SK-N-SH treated with all-trans-retinoic acid at 6 μM for 48 hours (cell line): ENCODE results near the gene KRT15.

Experiments
- ATAC-seq: fragments of 200-7000 bp; cut with Tn5 transposase; 3 replicates; pipeline ENCODE4 v1.9.1; 2020; ENCODE audit warnings: mild to moderate bottlenecking, moderate library complexity
- ARNTL ChIP-seq: fragments of 450-650 bp; formaldehyde crosslinking; IDR thresholded peaks from 2 replicates; pipeline ENCODE4 v1.5.0; 2020; ENCODE audit warnings: low read depth, mild to moderate bottlenecking, moderate library complexity, borderline replicate concordance
- BACH2 ChIP-seq: fragments of 250-450 bp; sonication (Bioruptor Pico); IDR thresholded peaks from 2 replicates; pipeline ENCODE4 v1.9.0; 2021; ENCODE audit warnings: mild to moderate bottlenecking, borderline replicate concordance
- CSDC2 ChIP-seq: fragments of 250-450 bp; sonication (Bioruptor Pico); IDR thresholded peaks from 2 replicates; pipeline ENCODE4 v1.5.0; 2020; ENCODE audit warnings: mild to moderate bottlenecking, moderate library complexity
- ESRRG ChIP-seq: fragments of 250-450 bp; sonication (Bioruptor Pico); IDR thresholded peaks from 2 replicates; pipeline ENCODE4 v1.6.1; 2021; ENCODE audit warnings: mild to moderate bottlenecking
- GLIS3 ChIP-seq: fragments of 250-450 bp; sonication (Bioruptor Pico); IDR thresholded peaks from 2 replicates; pipeline ENCODE4 v1.5.0; 2020; ENCODE audit warnings: mild to moderate bottlenecking, moderate library complexity
- OSR1 ChIP-seq: fragments of 250-450 bp; sonication (Bioruptor Pico); IDR thresholded peaks from 2 replicates; pipeline ENCODE4 v1.8.0; 2022; ENCODE audit warnings: moderate library complexity, mild to moderate bottlenecking, inconsistent platforms
- PPARA ChIP-seq: fragments of 250-450 bp; sonication (Bioruptor Pico); IDR thresholded peaks from 2 replicates; pipeline ENCODE4 v1.5.0; 2020; ENCODE audit warnings: mild to moderate bottlenecking, borderline replicate concordance
- RARB ChIP-seq: fragments of 250-450 bp; sonication (Bioruptor Pico); IDR thresholded peaks from 2 replicates; pipeline ENCODE4 v1.8.0; 2021; ENCODE audit warnings: mild to moderate bottlenecking, moderate library complexity
- SNAI2 ChIP-seq: fragments of 250-450 bp; sonication (Bioruptor Pico); IDR thresholded peaks from 2 replicates; pipeline ENCODE4 v1.5.0; 2020; ENCODE audit warnings: mild to moderate bottlenecking, moderate library complexity
- TCF4 ChIP-seq: fragments of 250-450 bp; sonication (Bioruptor Pico); IDR thresholded peaks from 2 replicates; pipeline ENCODE4 v1.8.0; 2021; ENCODE audit warnings: mild to moderate bottlenecking, moderate library complexity, borderline replicate concordance
- TOX ChIP-seq: fragments of 250-450 bp; sonication (Bioruptor Pico); IDR thresholded peaks from 2 replicates; pipeline ENCODE4 v1.8.0; 2021; ENCODE audit warnings: mild to moderate bottlenecking, moderate library complexity, borderline replicate concordance
- ZC3H10 ChIP-seq: fragments of 250-450 bp; sonication (Bioruptor Pico); IDR thresholded peaks from 2 replicates; pipeline ENCODE4 v1.5.1; 2021; ENCODE audit warnings: mild to moderate bottlenecking, moderate library complexity
- ZFP3 ChIP-seq: fragments of 250-450 bp; sonication (Bioruptor Pico); IDR thresholded peaks from 2 replicates; pipeline ENCODE4 v1.5.0; 2020; ENCODE audit warnings: mild to moderate bottlenecking, moderate library complexity
- ZNF565 ChIP-seq: fragments of 450-650 bp; formaldehyde crosslinking; conservative IDR thresholded peaks from 2 replicates; pipeline ENCODE4 v1.5.0; 2020; ENCODE audit warnings: low read depth, mild to moderate bottlenecking, moderate library complexity
- ZNF70 ChIP-seq: fragments of 450-650 bp; formaldehyde crosslinking; IDR thresholded peaks from 2 replicates; pipeline ENCODE4 v1.5.0; 2020; ENCODE audit warnings: mild to moderate bottlenecking, moderate library complexity
- ZNF8 ChIP-seq: fragments of 450-650 bp; formaldehyde crosslinking; IDR thresholded peaks from 2 replicates; pipeline ENCODE4 v1.5.0; 2020; ENCODE audit warnings: mild to moderate bottlenecking, moderate library complexity
- TF ChIP-seq, protein P1 (sequence below): fragments of 250-450 bp; sonication (Bioruptor Pico); IDR thresholded peaks from 2 replicates; pipeline ENCODE4 v1.5.1; 2021; ENCODE audit warnings: mild to moderate bottlenecking, moderate library complexity
- TF ChIP-seq, protein P2 (sequence below): fragments of 250-450 bp; sonication (Bioruptor Pico); IDR thresholded peaks from 2 replicates; pipeline ENCODE4 v1.5.0; 2020; ENCODE audit warnings: mild to moderate bottlenecking, moderate library complexity
- TF ChIP-seq, protein P3 (sequence below): fragments of 250-450 bp; sonication (Bioruptor Pico); IDR thresholded peaks from 2 replicates; pipeline ENCODE4 v1.8.0; 2021; ENCODE audit warnings: low read depth, mild to moderate bottlenecking, moderate library complexity, borderline replicate concordance
- TF ChIP-seq, protein P4 (sequence below): fragments of 250-450 bp; sonication (Bioruptor Pico); IDR thresholded peaks from 2 replicates; pipeline ENCODE4 v1.5.1; 2020; ENCODE audit warnings: low read depth, mild to moderate bottlenecking, moderate library complexity
- TF ChIP-seq, protein P5 (sequence below): fragments of 250-450 bp; sonication (Bioruptor Pico); IDR thresholded peaks from 2 replicates; pipeline ENCODE4 v1.8.0; 2020; ENCODE audit warnings: mild to moderate bottlenecking, moderate library complexity, borderline replicate concordance

Gene KRT15

DNA sequence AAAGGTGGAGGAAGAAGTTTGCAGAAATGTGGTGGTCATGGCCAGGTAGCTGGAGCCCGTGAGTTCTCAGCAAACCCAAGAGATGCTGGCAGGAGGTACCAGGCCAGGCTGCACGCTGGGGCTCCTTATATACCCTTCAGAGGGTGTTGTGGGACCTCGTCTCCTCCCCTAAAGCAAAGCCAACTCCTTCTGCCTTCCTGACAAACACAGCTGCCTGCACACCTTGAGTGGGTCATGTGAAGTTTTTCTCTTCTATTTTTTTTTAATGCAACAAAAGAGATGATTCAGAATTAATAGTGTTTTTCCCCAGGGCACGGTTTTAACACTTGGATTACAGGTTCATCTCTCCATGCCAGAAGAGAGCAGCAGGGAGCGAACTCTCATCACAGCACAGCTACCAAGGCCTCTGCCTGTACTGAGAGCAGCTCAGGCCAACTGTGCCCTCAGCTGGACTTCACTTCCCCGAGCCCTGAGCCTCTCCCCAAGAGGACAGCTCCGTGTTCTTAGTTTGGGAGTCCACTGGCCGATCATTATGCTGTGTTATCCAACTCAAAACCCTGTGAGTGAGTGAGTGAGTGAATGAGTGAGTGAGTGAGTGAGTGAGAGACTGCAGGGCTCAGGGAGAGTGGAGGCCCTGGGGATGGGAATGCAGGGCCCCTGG, at the start of gene KRT15:
Gene KRT15, minus strand, starts transcription at position 102 of the 661 bp plus-strand sequence. Its CDS starts 63 bp downstream, at position 39.
- peak; percentile 32; the same call in 1 of the 3 replicates for ATAC-seq

DNA sequence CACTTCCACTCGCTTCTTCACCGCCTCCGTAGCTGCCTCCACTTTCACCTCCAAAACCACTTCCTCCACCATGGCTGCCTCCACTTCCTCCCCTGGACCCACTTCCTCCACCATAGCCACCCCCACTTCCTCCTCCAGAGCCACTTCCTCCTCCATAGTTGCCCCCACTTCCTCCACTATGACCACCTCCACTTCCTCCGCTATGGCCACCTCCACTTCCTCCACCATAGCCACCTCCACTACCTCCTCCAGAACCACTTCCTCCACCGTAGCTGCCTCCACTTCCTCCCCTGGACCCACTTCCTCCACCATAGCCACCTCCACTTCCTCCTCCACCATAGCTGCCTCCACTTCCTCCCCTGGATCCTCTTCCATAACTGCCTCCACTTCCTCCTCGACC, 48.6 kb upstream of the KRT15 start:
- ATAC-seq, result no peak
- TF ChIP-seq ZNF565 (no peak), ESRRG (CRISPR knock-in tag) (no peak), ZNF70 (no peak), GLIS3 (CRISPR knock-in tag) (no peak), PPARA (no peak), ZNF8 (CRISPR knock-in tag) (no peak), ARNTL (CRISPR knock-in tag) (no peak), TOX (CRISPR knock-in tag) (no peak), OSR1 (CRISPR knock-in tag) (no peak), SNAI2 (CRISPR knock-in tag) (no peak)
- TF ChIP-seq, protein P1, sequence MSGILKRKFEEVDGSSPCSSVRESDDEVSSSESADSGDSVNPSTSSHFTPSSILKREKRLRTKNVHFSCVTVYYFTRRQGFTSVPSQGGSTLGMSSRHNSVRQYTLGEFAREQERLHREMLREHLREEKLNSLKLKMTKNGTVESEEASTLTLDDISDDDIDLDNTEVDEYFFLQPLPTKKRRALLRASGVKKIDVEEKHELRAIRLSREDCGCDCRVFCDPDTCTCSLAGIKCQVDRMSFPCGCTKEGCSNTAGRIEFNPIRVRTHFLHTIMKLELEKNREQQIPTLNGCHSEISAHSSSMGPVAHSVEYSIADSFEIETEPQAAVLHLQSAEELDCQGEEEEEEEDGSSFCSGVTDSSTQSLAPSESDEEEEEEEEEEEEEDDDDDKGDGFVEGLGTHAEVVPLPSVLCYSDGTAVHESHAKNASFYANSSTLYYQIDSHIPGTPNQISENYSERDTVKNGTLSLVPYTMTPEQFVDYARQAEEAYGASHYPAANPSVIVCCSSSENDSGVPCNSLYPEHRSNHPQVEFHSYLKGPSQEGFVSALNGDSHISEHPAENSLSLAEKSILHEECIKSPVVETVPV (CRISPR knock-in tag), result no peak
- TF ChIP-seq, protein P2, sequence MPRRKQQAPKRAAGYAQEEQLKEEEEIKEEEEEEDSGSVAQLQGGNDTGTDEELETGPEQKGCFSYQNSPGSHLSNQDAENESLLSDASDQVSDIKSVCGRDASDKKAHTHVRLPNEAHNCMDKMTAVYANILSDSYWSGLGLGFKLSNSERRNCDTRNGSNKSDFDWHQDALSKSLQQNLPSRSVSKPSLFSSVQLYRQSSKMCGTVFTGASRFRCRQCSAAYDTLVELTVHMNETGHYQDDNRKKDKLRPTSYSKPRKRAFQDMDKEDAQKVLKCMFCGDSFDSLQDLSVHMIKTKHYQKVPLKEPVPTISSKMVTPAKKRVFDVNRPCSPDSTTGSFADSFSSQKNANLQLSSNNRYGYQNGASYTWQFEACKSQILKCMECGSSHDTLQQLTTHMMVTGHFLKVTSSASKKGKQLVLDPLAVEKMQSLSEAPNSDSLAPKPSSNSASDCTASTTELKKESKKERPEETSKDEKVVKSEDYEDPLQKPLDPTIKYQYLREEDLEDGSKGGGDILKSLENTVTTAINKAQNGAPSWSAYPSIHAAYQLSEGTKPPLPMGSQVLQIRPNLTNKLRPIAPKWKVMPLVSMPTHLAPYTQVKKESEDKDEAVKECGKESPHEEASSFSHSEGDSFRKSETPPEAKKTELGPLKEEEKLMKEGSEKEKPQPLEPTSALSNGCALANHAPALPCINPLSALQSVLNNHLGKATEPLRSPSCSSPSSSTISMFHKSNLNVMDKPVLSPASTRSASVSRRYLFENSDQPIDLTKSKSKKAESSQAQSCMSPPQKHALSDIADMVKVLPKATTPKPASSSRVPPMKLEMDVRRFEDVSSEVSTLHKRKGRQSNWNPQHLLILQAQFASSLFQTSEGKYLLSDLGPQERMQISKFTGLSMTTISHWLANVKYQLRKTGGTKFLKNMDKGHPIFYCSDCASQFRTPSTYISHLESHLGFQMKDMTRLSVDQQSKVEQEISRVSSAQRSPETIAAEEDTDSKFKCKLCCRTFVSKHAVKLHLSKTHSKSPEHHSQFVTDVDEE (CRISPR knock-in tag), result no peak

More for the DNA sequence above, at the start of gene KRT15:
- TF ChIP-seq CSDC2, result no peak
- TF ChIP-seq, protein P3, sequence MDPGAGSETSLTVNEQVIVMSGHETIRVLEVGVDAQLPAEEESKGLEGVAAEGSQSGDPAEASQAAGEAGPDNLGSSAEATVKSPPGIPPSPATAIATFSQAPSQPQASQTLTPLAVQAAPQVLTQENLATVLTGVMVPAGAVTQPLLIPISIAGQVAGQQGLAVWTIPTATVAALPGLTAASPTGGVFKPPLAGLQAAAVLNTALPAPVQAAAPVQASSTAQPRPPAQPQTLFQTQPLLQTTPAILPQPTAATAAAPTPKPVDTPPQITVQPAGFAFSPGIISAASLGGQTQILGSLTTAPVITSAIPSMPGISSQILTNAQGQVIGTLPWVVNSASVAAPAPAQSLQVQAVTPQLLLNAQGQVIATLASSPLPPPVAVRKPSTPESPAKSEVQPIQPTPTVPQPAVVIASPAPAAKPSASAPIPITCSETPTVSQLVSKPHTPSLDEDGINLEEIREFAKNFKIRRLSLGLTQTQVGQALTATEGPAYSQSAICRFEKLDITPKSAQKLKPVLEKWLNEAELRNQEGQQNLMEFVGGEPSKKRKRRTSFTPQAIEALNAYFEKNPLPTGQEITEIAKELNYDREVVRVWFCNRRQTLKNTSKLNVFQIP (CRISPR knock-in tag), result no peak
- no peak for TF ChIP-seq RARB (CRISPR knock-in tag)
- TF ChIP-seq TCF4 (CRISPR knock-in tag), result no peak
- TF ChIP-seq, protein P1 (CRISPR knock-in tag), result no peak
- TF ChIP-seq ARNTL (CRISPR knock-in tag), result no peak
- no peak for TF ChIP-seq ZNF70
- TF ChIP-seq, protein P2 (CRISPR knock-in tag), result no peak
- no peak for TF ChIP-seq ESRRG (CRISPR knock-in tag)
- TF ChIP-seq SNAI2 (CRISPR knock-in tag), result no peak
- TF ChIP-seq BACH2 (CRISPR knock-in tag), result no peak
- no peak for TF ChIP-seq GLIS3 (CRISPR knock-in tag)
- TF ChIP-seq PPARA, result no peak
- TF ChIP-seq ZC3H10 (CRISPR knock-in tag), result no peak
- TF ChIP-seq, protein P4, sequence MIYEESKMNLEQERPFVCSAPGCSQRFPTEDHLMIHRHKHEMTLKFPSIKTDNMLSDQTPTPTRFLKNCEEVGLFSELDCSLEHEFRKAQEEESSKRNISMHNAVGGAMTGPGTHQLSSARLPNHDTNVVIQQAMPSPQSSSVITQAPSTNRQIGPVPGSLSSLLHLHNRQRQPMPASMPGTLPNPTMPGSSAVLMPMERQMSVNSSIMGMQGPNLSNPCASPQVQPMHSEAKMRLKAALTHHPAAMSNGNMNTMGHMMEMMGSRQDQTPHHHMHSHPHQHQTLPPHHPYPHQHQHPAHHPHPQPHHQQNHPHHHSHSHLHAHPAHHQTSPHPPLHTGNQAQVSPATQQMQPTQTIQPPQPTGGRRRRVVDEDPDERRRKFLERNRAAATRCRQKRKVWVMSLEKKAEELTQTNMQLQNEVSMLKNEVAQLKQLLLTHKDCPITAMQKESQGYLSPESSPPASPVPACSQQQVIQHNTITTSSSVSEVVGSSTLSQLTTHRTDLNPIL (CRISPR knock-in tag), result no peak
- TF ChIP-seq, protein P5, sequence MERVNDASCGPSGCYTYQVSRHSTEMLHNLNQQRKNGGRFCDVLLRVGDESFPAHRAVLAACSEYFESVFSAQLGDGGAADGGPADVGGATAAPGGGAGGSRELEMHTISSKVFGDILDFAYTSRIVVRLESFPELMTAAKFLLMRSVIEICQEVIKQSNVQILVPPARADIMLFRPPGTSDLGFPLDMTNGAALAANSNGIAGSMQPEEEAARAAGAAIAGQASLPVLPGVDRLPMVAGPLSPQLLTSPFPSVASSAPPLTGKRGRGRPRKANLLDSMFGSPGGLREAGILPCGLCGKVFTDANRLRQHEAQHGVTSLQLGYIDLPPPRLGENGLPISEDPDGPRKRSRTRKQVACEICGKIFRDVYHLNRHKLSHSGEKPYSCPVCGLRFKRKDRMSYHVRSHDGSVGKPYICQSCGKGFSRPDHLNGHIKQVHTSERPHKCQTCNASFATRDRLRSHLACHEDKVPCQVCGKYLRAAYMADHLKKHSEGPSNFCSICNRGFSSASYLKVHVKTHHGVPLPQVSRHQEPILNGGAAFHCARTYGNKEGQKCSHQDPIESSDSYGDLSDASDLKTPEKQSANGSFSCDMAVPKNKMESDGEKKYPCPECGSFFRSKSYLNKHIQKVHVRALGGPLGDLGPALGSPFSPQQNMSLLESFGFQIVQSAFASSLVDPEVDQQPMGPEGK (CRISPR knock-in tag), result no peak
- TF ChIP-seq ZFP3 (CRISPR knock-in tag), result no peak
- TF ChIP-seq OSR1 (CRISPR knock-in tag), result no peak
- no peak for TF ChIP-seq TOX (CRISPR knock-in tag)
